SU-DHL-6 (cell line): Measurements from ENCODE around the gene ARX.

Experiments
- CTCF ChIP-seq: fragments of 200-600 bp; sonication (generic); IDR thresholded peaks from one replicate; pipeline ENCODE4 v1.5.1; 2017; ENCODE audit warnings: antibody characterized with exemption, mild to moderate bottlenecking, low read length, moderate library complexity; ENCODE audit not compliant: insufficient read depth, poor library complexity, severe bottlenecking
- EZH2phosphoT487 ChIP-seq: fragments of 200-600 bp; sonication (generic), shearing (Covaris generic); conservative IDR thresholded peaks from 2 replicates; pipeline ENCODE4 v1.6.1; 2018; ENCODE audit warnings: mild to moderate bottlenecking, antibody characterized with exemption, low read length, moderate library complexity, mixed read lengths

GRCh38 chrX:25028726-25029125 is 13.0 kb upstream of the ARX start:
- TF ChIP-seq CTCF (no peak), EZH2phosphoT487 (no peak)
